HG03520 (cell line): ENCODE data around the gene MYO16.

Experiments used
- ATAC-seq: cut with Tn5 transposase; IDR thresholded peaks from one replicate; pipeline ENCODE4 v1.9.1; 2021; ENCODE audit warnings: mild to moderate bottlenecking, moderate library complexity; ENCODE audit not compliant: unreplicated experiment

Gene MYO16

DNA sequence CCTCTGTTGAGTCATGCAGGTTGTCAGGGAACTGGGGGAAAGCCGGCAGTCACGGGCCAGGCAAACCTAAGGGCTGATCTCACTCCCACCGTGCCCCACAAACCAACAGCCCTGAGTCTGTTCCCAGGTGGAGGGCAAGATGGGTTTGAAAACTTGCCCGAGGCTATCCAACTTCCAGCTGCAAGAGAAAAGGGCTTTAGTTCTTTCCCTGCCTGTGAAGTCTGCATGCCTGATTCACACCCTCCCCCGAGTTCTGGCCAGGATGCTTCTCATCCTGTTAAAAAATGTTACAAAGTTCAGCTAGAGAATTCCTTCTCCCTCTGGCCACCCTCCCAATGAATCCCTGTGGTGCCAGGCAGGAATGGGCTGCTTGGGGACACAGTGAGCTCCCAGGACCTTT is 33.1 kb downstream of the MYO16 start:
- no peak for ATAC-seq

DNA sequence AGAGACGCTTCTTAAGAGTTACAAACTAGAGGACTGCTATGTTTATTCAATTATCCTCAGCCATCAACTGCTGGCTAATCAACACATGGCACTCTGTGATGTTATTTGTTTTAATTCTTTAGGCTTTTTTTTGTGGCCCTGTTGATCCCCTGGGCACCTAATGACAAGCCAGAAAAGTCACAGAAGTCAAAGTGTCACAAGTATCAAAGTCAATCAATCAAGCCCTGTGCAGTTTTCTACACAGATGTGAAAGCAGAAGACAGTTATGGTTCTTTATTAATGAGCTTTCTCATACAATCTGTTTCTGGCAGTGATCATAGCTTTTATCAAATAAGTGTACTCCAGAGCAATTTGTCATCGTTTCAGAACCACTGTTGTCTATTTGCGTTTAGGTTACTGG is 34.3 kb downstream of the MYO16 start:
- no peak for ATAC-seq

DNA sequence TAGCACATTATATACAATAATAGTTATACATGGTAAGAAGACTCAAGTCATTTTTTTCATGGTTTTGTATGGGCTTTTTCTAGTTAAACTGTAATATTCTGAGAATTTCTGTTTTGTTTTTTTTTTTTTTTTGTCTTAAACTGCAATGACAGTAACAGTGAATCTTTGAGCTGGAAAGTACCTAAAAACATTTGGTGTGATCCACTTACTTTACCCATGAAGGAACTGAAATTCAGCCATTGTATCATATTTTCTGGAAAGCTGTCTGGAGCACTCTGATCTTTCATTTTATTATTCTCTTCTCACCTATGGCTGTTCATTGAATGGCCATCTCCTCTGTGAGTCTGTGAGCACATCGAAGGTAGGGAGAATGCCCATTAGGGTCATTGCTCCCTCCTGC is 37.8 kb downstream of the MYO16 start:
- no peak for ATAC-seq

DNA sequence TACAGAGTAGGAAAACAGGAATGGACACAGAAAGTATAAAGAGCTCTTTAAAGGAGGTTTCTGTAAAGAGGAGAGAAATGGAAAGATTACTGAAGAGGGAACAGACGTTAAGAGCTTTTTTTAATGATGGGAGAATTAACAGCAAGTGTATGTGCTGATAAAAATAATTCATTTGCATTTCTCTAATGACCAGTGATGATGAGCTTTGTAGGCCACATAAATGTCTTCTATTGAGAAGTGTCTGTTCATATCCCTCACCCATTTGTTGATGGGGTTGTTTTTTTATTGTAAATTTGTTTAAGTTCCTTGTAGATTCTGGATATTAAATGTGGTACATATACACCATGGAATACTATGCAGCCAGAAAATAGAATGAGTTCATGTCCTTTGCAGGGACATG is 40.0 kb downstream of the MYO16 start:
- ATAC-seq: no peak

DNA sequence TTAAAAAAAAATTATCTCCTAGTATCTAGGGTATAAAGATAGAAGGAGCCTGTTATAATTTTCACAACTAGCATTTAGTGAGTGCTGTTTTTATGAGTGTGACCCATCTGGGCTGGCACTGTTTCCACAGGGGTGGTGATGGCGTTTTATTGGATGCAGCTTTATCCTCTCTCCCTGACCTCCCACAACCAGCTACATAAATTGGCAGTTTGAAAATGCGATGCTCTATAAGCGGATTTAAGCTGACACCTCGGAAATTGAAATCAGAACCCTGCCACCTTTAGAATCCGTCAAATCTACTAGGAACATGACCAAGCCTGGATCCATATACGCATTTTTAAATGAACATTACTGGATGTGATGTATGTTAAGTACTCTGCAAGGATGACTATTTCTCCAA is 44.9 kb downstream of the MYO16 start:
- ATAC-seq: no peak

DNA sequence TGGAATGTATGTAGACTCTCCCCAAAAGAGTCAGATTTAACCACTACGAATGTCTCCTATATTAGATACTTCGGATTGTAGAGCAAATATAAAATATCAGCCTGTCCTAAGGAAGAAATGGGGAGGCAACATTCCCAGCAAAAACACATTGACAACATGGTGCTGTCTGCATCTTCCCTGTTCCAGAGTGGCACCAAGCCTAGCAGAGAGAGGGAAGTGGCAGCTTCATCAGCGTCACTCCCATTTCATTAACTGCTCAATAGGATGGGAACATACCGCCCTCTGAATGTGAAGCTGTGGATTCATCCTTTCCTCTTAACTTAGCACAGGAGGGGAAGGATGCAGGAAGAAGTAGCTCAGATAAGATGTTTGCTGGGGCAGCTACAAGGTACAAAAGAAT is 45.4 kb downstream of the MYO16 start:
- ATAC-seq: no peak

DNA sequence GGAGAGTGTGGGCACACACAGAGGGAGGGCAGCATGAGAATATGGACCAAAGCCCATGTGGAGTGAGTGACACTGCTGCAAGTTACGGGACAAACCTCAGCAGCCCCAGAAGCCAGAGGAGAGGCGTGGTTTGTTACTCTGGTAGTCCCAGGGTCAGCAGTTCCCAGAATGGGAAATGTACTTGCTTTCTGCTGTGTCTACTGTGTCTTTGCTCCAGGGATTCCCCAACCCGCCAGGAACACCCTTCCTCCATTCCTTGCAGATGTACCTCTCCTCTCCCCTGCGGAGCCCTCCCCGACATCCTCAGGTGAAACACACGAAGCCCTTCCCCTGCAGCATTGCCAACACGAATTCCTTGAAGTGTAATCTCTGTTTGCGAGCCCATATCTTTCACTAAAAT is 47.2 kb downstream of the MYO16 start:
- ATAC-seq: no peak

DNA sequence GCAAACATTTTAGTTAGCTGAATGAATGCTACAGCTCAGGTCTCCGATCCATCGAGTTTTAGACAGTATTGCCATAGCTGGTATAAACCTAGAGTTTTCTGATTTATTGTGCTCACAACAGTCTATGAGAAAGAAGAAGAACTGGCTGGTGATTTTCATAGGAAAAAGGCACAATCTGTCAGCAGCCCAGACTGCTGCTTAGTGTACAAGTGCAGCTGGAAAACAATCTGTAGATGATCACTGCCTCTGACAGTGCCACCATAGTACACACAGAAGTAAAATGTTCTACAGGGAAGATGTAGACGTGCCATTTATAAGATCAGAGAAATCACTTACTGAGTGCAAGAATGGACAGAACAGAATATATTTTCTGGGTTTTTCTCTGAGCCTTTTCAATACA is 48.4 kb downstream of the MYO16 start:
- ATAC-seq: no peak

DNA sequence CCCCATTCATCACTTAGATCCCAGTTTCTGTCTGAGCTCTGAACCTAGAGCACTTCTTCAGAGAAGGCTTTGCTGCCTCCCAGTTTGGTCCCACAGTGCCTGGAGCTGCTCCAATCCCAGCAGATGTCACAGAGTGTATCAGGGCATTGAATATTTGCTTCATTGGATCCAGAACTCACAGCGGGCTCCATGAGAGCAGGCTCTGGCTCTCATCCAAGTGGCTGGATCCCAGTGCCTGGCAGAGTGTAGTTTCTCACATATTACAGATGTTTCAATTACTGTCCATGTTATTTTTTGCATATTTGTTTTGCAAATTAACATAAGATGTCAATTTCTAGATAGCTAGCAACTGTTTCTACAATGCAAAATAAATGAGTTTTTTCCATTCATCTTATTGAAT is 50.6 kb downstream of the MYO16 start:
- no peak for ATAC-seq

DNA sequence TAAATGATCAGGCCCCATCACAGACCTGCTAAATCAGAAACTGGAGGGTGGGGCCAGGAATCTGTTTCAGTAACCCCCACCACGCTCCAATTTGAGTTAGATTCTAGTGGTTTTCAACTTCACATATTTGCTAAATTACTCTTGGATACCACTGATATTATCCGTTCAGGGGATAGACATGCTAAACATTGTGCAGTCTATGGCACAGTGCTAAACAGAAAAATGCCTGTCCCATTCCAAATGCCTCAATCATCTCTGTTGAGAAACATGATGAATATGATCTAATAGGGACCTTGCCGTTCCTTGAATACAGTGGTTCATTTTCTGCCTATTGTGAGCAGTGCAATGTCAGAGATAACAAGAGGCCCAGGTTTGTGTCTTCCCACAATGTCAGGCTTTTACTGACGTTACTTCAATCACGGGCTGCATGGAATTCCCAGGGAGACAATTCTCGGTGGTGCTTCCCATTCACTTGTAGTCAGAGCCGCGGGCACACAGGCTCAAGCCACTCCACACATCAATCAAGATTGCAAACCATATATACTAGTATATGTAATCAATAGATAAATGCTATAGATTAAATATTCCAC is 52.7 kb downstream of the MYO16 start:
- no peak for ATAC-seq

DNA sequence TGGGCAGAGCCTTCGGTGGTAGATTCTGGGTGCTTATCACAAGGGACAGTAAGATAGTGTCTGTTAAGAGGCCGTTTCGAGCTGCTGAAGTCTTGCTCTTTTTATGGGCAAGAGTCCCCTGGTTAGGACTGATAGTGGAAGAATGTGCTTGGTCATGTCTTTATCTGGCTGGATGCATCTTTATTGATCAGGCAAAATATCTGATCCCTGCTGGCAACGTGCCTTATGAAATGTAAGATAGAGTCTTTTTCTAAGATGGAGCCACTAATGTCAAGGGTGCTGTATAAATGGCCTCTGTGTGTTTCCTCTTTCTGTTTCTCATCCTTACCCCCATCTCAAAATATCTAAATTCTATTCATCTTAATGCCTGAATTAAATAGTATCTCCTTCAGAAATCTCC is 53.3 kb downstream of the MYO16 start:
- ATAC-seq: no peak

DNA sequence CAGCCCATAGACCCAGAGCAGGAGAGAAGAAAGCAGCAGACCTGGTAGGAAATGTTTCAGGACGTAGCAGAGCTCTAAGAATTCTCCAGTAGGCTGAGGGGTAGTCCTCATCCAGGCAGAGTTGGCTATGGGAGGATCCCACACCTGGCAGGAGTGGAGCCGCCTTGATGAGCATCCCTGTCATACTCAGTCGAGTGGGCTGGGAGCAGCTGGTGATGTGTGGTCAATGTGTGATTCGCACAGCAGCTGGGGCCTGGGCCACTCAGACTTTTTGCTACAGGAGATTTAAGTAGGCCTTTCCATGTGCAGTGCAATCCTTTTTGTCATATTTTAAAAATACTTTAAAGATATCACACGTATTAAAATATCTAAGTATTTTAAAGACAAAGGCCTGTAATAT is 56.6 kb downstream of the MYO16 start:
- no peak for ATAC-seq

DNA sequence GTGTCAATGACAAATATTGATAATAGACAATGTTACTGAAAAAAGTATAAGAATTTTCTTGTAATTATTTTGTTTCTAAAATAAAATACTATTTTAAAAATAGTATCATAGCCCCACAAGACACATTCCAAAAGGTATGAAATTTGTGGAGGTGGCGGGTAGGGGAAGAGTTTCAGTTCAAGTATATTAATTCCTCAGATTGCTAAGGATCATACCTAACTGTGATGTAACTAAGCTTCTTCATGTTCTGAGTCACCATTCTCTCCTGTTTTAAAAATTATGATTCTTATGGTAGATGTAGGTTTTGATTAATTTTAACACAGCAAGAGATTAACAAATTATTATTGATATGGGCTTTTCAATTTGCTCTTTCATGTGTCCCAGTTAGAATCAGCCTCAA is 61.3 kb downstream of the MYO16 start:
- ATAC-seq: no peak

DNA sequence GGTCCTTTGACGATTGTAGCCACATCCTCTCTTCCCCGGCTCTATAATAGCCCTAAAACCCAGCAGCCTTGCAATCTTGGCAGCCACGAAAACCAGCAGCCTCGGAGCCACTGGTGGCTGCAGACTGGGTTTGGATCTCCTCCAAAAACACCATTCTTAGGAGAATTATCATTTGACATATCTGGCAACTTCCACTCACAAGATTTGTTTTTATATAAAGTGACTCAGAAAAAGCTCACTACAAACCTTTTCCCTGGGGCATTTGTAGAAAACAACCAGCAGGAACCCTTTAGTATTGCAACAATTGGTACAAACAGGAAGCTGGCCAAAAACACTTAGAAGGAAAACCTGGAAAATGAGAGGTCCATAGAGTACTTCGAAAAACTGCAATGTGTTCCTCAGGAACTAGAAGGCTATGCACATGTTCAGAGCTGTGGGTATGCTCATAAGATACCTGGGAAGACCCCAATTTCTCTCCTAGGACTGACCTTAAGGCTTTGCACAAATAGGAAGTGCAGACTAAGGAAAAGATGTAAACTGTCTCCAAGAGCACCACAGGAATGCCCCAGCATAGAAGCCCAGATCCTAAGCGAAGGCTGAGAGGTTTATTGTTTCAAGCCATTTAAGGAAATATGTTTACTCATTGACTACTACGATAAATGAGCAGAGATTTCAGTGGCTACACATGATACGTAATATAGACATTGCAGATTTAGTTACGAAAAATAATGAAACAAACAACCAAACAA is 71.2 kb downstream of the MYO16 start:
- ATAC-seq: no peak

DNA sequence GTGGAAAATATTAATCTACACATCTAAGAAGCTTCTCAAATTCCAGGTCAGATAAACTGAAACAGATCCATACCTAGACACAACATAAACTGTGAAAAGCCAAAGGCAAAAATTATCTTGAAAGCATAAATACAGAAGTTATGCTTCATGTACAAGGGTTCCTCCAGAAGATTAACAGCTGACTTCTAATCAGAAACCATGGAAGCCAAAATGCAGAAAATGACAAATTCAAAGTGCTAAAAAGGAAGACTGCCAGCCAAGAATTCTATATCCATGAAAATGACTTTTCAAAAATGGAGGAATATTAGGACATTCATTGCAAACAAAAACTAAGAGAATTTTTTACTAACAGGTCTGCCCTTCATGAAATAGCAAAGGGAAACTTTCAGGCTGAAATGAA is 72.8 kb downstream of the MYO16 start:
- ATAC-seq: no peak

DNA sequence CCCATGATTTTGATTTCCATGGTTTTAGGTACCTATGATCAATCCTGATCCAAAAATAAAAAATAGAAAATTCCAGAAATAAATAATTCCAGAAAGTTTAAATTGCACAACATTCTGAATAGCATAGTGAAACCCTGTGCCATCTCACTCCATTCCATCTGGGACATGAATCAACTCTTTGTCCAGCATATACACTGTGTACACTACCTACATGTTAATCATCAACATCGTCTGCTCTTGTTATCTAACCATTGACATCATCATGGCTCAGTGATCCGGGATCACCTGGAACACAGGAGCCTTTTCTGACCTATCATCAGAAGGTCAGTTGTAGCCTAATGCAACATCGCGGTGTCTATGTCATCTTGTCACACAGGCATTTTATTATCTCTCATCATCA is 75.6 kb downstream of the MYO16 start:
- ATAC-seq: no peak

DNA sequence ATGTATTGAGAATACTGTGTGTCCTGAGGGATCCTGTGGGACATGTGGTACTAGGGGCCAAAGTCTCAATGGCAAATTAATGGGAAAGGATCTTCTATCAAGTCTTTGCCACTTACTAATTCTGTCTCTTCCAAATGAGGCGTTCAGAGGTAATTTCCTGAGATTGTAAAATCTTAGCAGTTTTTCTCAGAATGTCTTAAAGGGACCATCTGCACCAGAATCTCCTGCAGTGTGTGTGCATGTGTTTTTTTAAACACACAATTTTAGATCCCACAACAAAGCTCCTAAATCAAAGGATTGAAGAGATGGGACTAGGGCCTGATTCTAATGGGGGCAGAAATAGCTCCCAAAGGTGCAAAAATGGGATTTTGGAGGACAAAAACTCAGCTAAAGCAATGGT is 78.2 kb downstream of the MYO16 start:
- no peak for ATAC-seq

DNA sequence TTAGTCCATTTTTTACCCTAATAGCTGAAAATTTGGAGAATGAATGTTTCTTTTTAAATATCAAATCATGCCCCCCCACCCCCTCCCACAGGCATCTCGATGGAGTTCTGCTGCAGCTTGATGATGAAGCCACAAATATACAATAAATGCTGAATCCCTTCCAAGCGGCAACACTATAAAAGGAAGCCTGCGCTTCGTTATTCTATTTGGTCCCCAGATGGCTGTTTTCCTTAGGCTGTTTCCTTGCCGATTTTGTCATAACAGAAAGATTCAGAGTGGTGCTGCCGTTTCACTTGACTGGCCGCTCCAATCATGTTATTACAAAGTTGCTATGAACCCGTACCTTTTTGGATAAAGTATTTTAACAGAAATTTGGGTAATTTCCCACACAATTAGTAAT is 79.5 kb downstream of the MYO16 start:
- no peak for ATAC-seq

DNA sequence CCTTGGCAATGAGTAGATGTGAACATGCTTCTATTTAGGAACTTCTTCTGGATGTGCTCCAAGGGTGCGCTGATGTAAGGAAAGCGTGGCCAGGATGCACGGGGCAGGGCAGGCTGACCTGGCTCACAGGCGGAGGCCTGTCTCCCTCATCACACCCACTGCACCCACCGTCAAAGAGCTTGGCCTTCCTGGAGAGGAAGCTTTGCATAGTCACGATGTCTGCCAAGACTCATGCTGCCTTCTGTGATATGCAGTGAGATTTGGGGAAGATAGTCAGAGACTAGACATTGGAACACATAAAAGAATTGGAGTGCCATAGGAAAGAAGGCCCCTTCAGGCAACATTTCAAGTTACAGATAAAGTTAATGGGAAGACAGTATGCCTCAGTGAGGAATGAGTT is 82.0 kb downstream of the MYO16 start:
- ATAC-seq: no peak

DNA sequence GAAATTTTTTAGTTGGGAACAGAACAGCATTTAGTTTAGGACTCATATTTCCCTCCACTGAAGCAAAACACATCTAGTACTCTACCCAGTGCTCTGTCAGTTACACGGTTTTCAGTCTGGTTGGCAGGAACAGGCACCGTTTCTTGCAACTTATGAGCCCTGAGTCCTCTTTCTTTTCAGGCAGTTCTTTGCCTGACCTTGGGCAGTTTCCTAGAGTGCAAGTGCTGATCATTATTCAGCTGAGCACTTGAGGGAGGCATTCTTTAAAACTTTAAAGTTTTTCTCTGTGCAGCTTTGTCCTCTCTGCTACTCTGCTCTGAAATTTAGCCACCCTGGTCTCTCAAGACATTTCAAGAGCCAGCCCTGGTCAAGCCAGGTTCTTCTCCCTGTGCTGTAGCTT is 96.1 kb downstream of the MYO16 start:
- no peak for ATAC-seq

DNA sequence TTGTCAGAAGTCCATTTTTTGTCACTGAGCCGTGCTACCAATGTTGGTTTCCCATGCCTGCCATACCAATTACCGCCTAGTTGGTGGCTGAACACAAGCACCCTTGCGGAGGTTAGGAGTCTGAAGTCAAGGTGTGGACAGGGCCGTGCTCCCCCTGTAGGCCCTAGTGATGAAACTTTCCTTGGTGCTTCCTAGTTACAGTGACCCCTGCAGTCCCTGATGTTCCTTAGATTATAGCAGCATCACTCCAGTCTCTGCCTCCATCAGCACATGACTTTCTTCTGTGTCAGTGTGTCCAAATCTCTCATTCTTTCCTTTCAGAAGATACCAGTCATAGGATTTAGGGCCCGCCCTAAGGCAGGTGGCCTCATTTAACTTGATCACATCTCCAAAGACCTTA is 99.0 kb downstream of the MYO16 start:
- ATAC-seq: no peak

DNA sequence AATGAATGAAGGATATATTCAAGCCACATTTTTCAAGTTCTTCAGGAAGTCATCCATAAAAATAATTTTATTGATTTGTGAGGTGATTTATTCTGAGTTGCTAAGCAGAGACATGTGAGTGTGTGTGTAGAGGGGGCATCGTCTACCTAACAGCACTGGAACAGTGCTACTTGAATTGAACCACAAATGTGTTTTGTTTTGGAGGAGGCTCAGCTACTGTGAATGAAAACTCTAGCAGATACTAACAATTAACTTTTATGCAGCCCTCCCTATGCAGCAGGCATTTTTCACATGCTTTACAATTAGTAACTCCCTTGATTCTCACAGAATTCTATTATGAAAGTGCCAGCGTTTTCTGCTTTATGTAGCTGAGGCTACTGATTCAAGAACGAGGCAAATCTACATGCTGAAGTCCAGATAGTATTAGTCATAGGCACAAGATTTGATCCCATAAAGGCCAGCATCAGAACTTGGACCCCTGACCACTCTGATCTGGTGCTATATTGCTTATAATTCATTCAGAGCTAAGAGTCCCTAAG is 103.7 kb downstream of the MYO16 start:
- no peak for ATAC-seq

DNA sequence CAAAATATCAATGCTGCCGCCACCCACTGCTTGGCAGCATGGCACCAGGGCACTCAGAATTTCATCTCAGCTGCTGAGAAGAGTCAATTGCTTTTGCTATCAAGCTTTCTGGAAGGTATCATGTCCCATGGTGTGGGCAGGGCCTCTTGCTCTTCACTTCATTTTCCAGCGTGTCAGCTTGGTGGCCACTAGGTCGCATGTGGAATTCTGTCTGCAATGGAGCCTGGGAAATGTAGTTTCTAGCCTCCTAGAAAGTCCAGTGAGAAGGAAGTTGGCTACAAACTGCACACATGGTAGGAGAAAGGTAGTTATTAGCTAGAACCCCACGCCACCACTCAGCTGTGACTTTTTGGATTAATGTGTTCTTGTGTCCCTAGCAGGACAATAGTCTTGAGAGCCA is 105.3 kb downstream of the MYO16 start:
- ATAC-seq: no peak
